Hepatic stellate cell (primary cell): Measurements from ENCODE around the gene IFT74.
A peak's percentile ranks its signal among the peaks of the same experiment; 100 is the strongest.
"Not testable (repeated sequence)": the region's sequence is repeated elsewhere in the genome, so short reads cannot be mapped to it uniquely, and the experiment has no call there.

ENCODE experiments used
- DNase-seq: peaks from one replicate; pipeline ENCODE4 v3.0.0; 2011; ENCODE audit warnings: low spot score

Gene IFT74

GRCh38 chr9:27073841-27074728, 117.9 kb downstream of the IFT74 start:
- DNase-seq: no peak

- DNase-seq: no peak
Measured at GRCh38 chr9:27078685-27079084, 122.5 kb downstream of the IFT74 start.

DNA sequence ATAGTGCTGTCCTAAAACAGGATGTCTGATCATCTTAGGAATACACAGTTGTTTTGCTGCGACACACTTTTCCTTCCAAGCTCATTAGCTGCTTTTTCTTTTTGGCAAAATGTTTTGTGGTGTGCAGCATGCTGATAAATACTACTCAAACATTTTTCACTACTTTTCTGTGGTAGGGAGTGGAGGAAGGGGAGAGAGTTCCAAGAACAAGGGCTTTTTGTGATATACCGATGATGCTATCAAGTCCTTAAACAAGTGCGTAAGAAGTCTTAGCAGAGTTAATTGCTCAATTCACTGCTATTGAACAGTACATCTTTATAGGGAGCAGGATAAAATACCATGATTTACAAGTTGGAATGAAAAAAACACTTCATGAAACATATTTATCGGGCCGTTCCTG, 129.2 kb downstream of the IFT74 start:
- DNase-seq: no peak

DNA sequence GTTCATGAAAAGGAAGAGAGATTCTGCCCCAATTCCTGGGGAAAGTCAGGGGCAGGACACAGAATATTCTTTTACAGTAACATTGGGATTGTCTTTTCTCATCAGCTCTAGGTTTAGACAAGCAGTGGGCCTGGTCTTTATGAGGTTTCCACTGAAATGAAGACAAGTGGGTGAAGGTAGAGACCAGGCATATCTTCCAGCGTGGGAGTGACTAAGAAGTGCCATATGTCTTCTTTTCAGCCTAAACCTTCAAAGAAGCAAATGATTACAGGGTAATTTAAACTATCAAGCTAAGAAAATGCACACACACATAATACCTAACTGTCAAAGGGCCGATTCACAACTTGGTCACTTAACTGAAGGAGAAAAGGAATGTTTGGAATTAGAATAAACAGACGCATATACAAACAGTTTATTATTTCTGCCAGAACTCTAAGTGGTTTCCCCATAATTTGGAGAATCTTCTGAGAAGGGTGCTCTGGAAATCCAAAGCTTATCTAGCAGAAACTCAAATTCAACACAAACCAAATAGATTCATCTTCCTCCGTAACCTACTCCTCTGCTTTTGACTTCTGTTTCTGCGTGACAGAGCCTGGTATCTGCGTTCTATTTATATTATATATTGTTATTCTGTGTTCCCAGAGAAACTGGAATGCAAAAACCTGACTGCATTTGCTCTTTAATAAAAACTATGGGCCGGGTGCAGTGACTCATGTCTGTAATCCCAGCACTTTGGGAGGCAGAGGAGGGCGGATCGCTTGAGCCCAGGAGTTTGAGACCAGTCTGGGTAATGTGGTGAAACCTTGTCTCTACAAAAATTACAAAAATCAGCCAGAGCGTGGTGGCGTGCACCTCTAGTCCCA, 130.8 kb downstream of the IFT74 start:
- peak; percentile 73 for DNase-seq

DNA sequence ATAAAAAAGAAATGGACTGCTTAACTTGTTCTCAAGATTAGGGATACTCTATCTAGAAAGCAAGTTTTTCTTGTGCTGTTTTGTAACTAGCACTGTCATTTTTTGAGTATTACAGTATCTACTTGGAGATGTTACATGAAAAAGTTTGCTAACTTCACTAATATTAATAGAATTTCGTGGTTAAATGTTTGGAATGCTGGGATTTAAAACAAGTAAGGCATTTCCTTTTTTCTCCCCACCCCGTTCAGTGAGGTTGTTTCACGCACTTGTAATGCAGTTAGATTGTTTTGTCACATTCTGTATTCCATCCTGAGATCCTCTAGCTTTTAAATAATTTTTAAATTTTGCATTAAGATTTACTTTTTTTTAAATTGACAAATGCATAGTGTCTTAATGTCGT, 132.8 kb downstream of the IFT74 start:
- peak; percentile 66 for DNase-seq

DNA sequence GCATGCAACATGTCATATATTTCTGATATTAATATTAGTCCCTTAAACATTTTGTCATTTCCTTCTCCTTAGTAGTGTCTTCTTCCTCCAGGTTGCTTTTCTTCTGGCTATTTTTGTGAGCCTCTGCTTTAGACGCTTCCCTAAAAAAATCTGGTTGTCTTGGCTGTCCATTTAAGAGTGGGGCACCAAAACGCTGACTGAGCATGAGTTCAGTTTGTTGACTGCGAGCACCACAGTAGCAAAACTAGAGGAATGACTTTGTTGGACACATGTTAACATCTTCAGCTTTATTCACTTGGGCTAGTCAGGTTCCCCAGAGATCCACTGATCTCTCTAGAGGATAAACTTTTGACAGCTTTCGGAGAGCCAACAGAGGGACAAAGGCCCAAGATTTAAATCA, 133.5 kb downstream of the IFT74 start:
- no peak for DNase-seq

DNA sequence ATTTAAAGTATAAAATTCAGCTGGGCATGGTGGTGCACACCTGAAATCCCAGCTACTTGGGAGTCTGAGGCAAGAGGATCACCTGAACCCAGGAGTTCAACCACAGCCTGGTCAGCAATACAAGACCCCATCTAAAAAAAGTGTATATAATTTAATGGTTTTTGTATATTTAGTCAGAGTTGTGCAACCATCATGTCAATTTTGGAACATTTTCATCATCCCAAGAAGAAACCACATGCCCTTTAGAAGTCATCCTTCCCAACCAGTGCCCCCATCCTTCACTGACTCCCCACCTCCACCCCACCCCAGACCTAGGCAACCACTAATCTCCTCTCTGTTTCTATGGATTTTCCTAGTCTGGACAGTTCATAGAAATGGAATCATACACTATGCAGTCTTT, 134.0 kb downstream of the IFT74 start:
- no peak for DNase-seq

- DNase-seq: no peak
Measured at GRCh38 chr9:27090711-27091110, 134.5 kb downstream of the IFT74 start.

DNA sequence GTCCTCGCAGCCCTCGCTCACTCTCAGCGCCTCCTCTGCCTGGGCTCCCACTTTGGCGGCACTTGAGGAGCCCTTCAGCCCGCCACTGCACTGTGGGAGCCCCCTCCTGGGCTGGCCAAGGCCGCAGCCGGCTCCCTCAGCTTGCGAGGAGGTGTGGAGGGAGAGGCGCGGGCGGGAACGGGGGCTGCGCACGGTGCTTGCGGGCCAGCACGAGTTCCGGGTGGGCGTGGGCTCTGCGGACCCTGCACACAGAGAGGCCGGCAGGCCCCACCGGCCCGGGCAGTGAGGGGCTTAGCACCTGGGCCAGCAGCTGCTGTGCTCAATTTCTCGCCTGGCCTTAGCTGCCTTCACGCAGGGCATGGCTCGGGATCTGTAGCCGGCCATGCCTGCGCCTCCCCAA, 136.3 kb downstream of the IFT74 start:
- DNase-seq: not testable (repeated sequence)

DNA sequence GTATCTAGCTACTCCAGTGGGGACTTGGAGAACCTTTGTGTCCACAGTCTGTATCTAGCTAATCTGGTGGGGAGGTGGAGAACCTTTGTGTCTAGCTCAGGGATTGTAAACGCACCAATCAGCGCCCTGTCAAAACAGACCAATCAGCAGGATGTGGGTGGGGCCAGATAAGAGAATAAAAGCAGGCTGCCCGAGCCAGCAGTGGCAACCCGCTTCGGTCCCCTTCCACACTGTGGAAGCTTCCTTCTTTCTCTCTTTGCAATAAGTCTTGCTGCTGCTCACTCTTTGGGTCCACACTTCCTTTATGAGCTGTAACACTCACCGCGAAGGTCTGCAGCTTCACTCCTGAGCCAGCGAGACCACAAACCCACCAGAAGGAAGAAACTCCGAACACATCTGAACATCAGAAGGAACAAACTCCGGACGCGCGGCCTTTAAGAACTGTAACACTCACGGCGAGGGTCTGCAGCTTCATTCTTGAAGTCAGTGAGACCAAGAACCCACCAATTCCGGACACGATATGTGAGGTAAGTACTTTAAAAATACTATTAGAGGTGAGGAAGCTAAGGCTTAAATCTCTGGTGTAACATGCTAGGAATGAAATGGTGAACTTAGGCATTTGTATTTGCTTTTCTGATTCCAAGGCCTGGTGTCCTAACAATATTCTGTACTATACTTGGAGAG, 137.3 kb downstream of the IFT74 start:
- DNase-seq: not testable (repeated sequence)

DNA sequence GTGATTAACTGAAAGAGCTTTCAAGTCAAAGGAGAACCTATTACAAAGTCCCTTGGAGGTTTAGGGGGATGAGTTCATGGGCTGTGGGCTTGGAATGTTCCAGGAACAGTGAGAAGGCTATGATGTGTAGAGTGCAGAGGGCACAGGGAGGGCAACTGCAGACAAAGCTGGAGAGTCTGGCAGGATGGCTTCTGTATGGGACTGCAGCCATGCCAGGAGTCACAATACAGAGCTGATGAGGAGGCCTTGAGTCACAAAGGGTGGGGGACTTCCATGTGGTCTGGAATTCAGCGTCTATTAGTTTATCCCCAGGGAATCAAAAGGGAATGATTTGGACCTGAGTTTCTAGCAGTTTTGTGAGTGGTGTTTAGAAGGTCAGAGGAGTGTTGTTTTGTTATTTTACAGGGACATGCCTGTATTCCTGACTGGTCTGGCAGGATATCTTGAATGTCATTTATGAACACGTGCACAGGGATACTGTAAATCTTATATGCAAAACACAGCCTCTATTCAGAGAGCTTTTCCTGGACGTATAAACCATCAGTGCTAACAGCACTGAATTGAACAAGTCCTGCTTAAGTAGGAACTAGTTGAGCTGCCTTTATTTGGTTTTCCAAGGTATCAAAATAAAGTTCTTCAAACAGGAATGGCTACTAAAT, 138.6 kb downstream of the IFT74 start:
- peak; percentile 72 for DNase-seq

GRCh38 chr9:27107241-27107640, 151.0 kb downstream of the IFT74 start:
- no peak for DNase-seq

DNA sequence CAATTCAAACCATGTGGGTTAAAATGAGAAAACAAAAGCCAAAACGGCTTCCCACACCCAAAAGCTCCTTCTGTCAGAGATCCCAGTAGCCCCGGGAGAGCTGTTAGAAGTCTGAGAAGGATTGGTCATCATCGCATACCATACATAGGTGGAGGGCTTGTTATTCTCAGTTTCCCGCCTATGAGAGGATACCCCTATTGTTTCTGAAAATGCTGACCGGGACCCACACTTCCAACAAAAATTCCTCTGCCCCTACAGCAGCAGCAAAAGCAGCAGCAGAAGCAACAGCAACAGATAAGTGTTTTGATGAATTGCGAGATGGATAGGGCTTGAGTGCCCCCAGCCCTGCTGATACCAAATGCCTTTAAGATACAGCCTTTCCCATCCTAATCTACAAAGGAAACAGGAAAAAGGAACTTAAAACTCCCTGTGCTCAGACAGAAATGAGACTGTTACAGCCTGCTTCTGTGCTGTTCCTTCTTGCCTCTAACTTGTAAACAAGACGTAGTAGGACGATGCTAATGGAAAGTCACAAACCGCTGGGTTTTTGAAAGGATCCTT, 152.8 kb downstream of the IFT74 start, which contains the start of gene TEK:
Gene TEK (plus strand): TSS at position 245 of the 561 bp plus-strand sequence. CDS start 366 bp downstream, outside the sequence.
- no peak for DNase-seq

DNA sequence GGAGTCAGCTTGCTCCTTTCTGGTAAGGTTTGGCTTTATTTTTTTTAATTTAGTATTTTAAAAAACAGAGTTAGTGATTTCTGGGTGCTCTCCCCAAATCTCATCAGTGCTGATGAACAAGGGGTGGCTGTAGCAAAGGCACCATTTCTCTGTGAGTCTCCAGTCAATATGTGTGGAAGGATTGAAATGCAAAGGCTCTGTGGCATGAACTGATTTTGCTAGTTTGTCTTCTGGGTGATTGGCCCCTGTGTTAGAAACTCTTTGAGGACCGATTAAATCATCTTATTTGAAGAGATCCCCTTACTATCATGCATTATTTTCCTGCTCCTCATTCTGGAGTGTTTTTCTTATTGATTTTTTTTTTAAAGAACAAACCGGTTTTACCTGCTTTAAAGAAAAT, 153.4 kb downstream of the IFT74 start:
- no peak for DNase-seq

GRCh38 chr9:27110181-27110580, 154.0 kb downstream of the IFT74 start:
- no peak for DNase-seq

DNA sequence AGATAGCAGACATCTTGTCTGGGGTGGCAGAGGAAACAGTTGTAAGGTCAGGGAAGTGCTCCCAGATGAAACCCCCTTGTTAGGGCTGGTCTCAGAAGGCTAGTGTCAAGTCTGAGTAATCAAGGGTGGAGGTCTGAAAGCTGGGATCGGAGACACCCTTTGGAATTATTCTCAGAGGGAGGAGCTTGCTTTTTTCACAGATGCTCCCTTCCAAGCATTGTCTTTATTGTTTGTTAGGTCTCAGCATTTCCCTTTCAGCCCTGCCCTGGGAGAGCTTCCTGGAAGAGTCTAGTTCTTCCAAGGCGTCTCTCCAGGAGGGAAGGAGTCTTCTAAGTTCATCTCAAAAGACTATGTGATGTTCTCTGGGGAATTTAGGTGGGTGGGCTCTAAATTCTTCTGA, 156.0 kb downstream of the IFT74 start:
- DNase-seq: no peak
